Activated CD4-positive, alpha-beta T cell treated with anti-CD3 and anti-CD28 coated beads, Interleukin-2, amount 10 ng/mL, durations not matched to agents 7 days and 5 days (primary cell): ENCODE results near the gene BORCS6. TPM values are rescaled to one million over a fixed set of nuclear protein-coding genes. Genes with fewer than 3 reads are reported as not detected.

ENCODE experiments used
- CTCF ChIA-PET: fragments of 350-600 bp; sonication (Branson Sonifier 250); formaldehyde crosslinking; loops from one replicate; lab custom pipeline; 2021; ENCODE audit warnings: antibody characterized with exemption; lab: Charles Lee
- POLR2A ChIA-PET: fragments of 350-600 bp; sonication (Branson Sonifier 250); formaldehyde crosslinking; loops from one replicate; lab custom pipeline; 2021; ENCODE audit warnings: antibody characterized with exemption; lab: Charles Lee
- DNase-seq: peaks from one replicate; pipeline ENCODE4 v3.0.0-alpha.2; 2020
- H3K27ac Mint-ChIP-seq: one replicate; pipeline ENCODE4 v1.8.0; 2021; ENCODE audit warnings: mild to moderate bottlenecking, moderate library complexity, mixed read lengths
- H3K27me3 Mint-ChIP-seq: one replicate; pipeline ENCODE4 v1.8.0; 2021; ENCODE audit warnings: mixed read lengths
- H3K36me3 Mint-ChIP-seq: one replicate; pipeline ENCODE4 v1.8.0; 2021; ENCODE audit warnings: low read depth, mixed read lengths
- H3K4me1 Mint-ChIP-seq: one replicate; pipeline ENCODE4 v1.8.0; 2021; ENCODE audit warnings: mixed read lengths
- H3K4me3 Mint-ChIP-seq: one replicate; pipeline ENCODE4 v1.8.0; 2021; ENCODE audit warnings: mild to moderate bottlenecking, moderate library complexity, mixed read lengths
- H3K9me3 Mint-ChIP-seq: one replicate; pipeline ENCODE4 v1.8.0; 2021; ENCODE audit warnings: mixed read lengths
- total RNA-seq, 2 experiments: library from RNA; stranded (reverse); gene quantifications; one replicate each; pipeline ENCODE4 v1.2.3, GENCODE V29; 2021

The BORCS6 gene
- total RNA-seq, 2 experiments from 2014 or later: 12.2 to 12.9 TPM

DNA sequence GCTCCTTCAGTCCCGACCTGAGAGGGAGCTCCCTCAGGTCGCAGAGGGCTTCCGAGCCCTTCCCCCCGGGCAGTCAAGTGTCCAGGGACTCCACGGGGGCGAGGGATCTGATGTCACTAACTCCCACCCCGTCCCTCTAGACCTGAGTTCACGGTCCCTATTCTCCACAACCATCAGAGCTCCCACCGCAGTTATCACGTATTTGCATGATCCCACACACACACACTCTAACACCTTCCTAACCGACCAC, 34.1 kb downstream of the BORCS6 start:
- Mint-ChIP-seq H3K36me3 (peaks cover 26% of the 10 kb centered on the region), H3K4me3 (no peak overlapping the region), H3K9me3 (no peaks in the 10 kb centered on the region), H3K27me3 (no peaks in the 10 kb centered on the region), H3K27ac (no peak overlapping the region), H3K4me1 (peaks cover 47% of the 10 kb centered on the region)
- CTCF ChIA-PET: interaction anchor here (0.8 to 6.3 kb wide), 7 partner anchors 9 to 63 kb away, joined by 3 to 68 read pairs (median 5); no protein-coding TSS in a partner anchor
- POLR2A ChIA-PET: interaction anchor here (1.2 to 1.4 kb wide), 2 partner anchors 17 to 67 kb away, joined by 3 to 16 read pairs; no protein-coding TSS in a partner anchor
- no peak for DNase-seq

DNA sequence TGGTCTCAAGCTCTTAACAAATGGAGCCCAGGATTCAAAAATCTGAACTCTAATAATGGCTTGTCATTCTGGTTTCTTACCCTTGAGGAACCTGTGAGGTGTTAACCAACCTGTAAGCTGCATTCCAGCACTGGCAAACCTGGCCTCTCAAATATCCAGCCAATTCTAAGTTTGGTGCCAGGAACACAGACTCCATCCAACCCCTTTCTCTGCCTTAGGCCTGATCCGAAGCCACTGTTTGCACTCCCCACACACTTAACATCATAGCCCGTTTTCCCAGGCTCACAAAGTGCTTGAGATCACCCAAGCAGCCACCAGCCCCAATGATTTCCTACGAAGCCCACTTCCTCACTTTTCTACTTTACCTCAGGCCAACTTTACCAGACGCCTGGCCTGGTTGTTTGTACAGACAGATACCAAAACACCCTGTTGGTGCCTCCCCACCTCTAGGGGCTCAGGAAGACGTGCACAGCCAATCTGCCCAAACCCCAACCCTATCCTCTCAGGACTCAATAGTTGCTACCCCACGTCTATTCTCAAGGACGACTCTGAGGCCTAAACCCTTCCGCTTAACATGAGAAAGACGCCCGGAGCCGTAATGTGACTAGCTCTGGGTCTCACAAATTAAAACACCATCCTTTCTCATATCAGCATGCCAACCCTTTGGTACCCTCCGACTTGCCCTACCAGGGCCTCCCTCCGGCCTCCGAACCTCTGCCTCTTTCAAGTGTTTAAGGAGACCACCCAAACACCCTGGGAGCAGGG, 34.6 kb downstream of the BORCS6 start:
- ChIA-PET CTCF (interaction anchor here (1.3 to 6.3 kb wide), 5 partner anchors 9 to 36 kb away, joined by 3 to 68 read pairs (median 9); no protein-coding TSS in a partner anchor), POLR2A (no interaction called here)
- Mint-ChIP-seq H3K36me3 (peaks cover 21% of the 10 kb centered on the region), H3K4me1 (peaks cover 44% of the 10 kb centered on the region), H3K27me3 (no peaks in the 10 kb centered on the region), H3K27ac (no peak overlapping the region), H3K4me3 (no peak overlapping the region), H3K9me3 (no peaks in the 10 kb centered on the region)
- peak; percentile 22 for DNase-seq

GRCh38 chr17:8154608-8155155, 35.3 kb downstream of the BORCS6 start:
- Mint-ChIP-seq H3K27me3 (no peaks in the 10 kb centered on the region), H3K36me3 (peaks cover 14% of the 10 kb centered on the region), H3K4me3 (no peak overlapping the region), H3K27ac (no peak overlapping the region), H3K9me3 (no peaks in the 10 kb centered on the region), H3K4me1 (peaks cover 42% of the 10 kb centered on the region)
- DNase-seq: no peak
- CTCF ChIA-PET: interaction anchor here (2.3 to 6.3 kb wide), 4 partner anchors 8 to 35 kb away, joined by 7 to 68 read pairs (median 12); no protein-coding TSS in a partner anchor
- POLR2A ChIA-PET: interaction anchor here (0.9 kb wide), 1 partner anchor 18 kb away, joined by 4 read pairs; no protein-coding TSS in a partner anchor

DNA sequence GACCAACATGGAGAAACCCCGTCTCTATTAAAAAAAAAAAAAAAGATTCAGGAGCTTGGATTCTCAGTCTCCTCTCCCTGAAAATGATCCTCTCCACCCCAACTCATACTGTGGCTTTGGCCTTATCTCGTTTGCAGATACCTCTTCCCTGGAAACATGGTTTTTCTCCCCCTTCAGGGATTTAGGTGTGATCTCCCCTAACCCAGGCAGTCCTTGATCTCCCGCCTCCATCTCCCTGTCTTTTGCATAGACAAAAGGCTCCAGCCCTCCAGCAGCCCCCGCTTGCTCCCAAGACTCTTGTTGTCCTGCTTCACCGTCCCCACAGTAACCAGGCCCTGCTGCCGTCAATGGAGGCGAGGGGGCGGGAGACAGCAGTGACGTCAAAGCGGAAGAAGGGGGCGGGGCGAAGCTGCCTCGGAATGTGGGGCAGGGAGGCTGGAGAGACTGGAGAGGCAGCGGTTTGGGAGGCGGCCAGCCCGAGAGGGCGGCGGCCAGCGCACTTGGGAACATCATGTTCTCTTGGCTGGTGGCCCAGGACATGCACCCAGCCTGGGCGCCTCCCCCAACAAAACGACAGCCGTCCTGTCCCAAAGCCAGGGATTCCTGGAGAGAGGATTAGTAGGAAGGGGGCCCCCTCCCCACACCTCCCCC, 35.9 kb downstream of the BORCS6 start:
- no peak overlapping the region for H3K27ac Mint-ChIP-seq

DNA sequence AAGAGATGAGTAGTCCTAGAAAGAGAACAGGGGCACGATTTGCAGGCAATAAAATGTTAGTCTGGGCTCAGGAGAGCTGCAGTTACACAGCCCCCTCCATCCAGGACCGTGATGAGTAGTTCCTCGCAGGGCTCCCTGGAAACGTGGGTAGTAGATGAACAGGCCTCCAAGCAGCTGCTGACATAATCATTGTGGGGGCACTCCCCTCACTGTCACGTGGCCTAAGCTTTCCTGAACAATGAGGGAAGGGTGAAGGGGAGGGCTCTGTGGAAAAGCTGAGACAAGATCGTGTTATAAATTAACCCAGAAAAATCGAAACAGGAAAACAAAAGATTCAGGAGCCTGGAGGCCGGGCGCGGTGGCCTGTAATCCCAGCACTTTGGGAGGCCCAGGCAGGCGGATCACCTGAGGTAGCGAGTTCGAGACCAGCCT, 36.4 kb downstream of the BORCS6 start:
- Mint-ChIP-seq H3K36me3 (peaks cover 7% of the 10 kb centered on the region), H3K27ac (no peak overlapping the region), H3K4me3 (peak overlapping the region; percentile 40), H3K9me3 (no peaks in the 10 kb centered on the region), H3K27me3 (no peaks in the 10 kb centered on the region), H3K4me1 (peaks cover 31% of the 10 kb centered on the region)
- ChIA-PET POLR2A (interaction anchor here (0.6 to 0.9 kb wide), 2 partner anchors 19 to 207 kb away, joined by 3 to 4 read pairs; no protein-coding TSS in a partner anchor), CTCF (interaction anchor here (1.1 to 6.3 kb wide), 4 partner anchors 11 to 465 kb away, joined by 3 to 68 read pairs (median 5); partner anchors contain the start of gene WRAP53)
- no peak for DNase-seq

More for the DNA sequence above, 35.9 kb downstream of the BORCS6 start:
- H3K9me3 Mint-ChIP-seq: no peaks in the 10 kb centered on the region
- ChIA-PET POLR2A (interaction anchor here (0.6 to 0.9 kb wide), 2 partner anchors 19 to 206 kb away, joined by 3 to 4 read pairs; no protein-coding TSS in a partner anchor), CTCF (interaction anchor here (1.1 to 6.3 kb wide), 4 partner anchors 10 to 465 kb away, joined by 3 to 68 read pairs (median 10); partner anchors contain the start of gene WRAP53)
- peaks cover 11% of the 10 kb centered on the region for H3K36me3 Mint-ChIP-seq
- H3K4me1 Mint-ChIP-seq: peaks cover 36% of the 10 kb centered on the region
- H3K27me3 Mint-ChIP-seq: no peaks in the 10 kb centered on the region
- H3K4me3 Mint-ChIP-seq: no peak overlapping the region
- peak; percentile 90 for DNase-seq

GRCh38 chr17:8153031-8153451, 36.9 kb downstream of the BORCS6 start:
- no peaks in the 10 kb centered on the region for H3K27me3 Mint-ChIP-seq
- peaks cover 8% of the 10 kb centered on the region for H3K36me3 Mint-ChIP-seq
- DNase-seq: no peak
- ChIA-PET POLR2A (no interaction called here), CTCF (interaction anchor here (1.1 to 6.3 kb wide), 3 partner anchors 14 to 464 kb away, joined by 3 to 68 read pairs (median 3); partner anchors contain the start of gene WRAP53)
- no peak overlapping the region for H3K27ac Mint-ChIP-seq
- H3K4me3 Mint-ChIP-seq: peak overlapping the region; percentile 84
- peaks cover 27% of the 10 kb centered on the region for H3K4me1 Mint-ChIP-seq
- H3K9me3 Mint-ChIP-seq: no peaks in the 10 kb centered on the region

DNA sequence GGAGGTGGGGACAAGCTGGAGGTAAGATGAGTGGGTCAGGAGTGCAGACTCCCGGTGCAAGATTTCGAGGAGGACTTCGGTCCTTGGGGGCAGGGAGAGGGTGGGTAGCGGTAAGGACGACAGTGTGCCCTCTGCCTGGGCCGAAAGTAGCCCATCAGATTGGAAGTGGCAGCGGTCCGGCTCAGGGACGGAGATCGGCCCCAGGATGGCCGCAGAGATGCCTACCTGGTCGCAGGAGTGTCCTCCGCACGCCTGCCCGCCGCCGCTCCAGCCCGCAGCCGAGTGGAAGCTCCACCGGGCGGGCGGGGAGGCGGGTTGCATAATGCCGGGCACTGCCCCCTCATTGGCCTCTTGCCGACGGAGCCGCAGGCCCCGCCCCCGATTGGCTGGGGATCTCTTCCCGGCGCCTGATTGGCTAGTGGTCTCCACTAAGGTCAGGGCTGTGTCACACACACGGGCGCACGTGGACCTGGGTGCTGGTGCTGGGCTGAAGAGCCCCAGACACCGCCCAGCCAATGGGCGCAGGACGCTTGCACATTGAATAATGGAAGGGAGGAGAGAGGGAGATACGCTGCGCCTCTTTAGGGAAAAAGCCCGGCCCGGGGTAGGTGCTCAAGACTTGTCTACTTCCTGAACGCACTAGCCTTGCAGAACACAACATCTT, 37.7 kb downstream of the BORCS6 start, which contains the start of gene PER1:
Gene PER1, minus strand, starts transcription at position 293 of the 664 bp plus-strand sequence. CDS start 1,698 bp downstream, outside the sequence.
- DNase-seq: peak; percentile 86
- no peak within 1 kb of the TSS for H3K27ac Mint-ChIP-seq
- ChIA-PET POLR2A (no interaction called here), CTCF (interaction anchor here (1.0 to 6.7 kb wide), 3 partner anchors 13 to 232 kb away, joined by 3 to 54 read pairs (median 3); no protein-coding TSS in a partner anchor)
- peak within 1 kb of the TSS; percentile 84 for H3K4me3 Mint-ChIP-seq
- H3K27me3 Mint-ChIP-seq: no peaks in the 10 kb centered on the region
- H3K4me1 Mint-ChIP-seq: peaks cover 27% of the 10 kb centered on the region
- H3K9me3 Mint-ChIP-seq: no peaks in the 10 kb centered on the region
- H3K36me3 Mint-ChIP-seq: peaks cover 11% of the 10 kb centered on the region

DNA sequence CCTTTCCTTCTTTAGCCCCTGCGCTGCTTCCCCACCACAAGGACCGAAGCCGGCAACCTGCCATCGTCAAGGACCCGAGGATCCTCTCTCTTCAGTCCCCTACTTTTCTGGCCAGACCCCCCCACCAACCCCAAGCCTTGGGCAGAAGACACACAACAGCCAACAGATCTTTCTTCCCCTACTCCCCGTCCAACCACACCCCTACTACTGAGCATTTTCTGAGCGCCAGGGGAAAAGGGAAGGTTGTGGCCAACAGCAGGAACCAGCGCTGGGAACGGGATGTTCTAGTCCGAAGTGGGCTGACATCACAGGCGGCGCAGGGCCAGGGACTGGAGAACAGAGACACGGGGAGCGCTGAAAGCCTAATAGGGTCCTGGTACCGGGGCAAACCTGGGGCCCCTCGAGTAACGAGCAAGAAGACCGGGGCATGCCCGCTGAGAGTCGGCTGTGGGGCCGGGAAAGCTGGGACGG, 38.3 kb downstream of the BORCS6 start:
- DNase-seq: peak; percentile 43
- POLR2A ChIA-PET: interaction anchor here (0.5 kb wide), 1 partner anchor 12 kb away, joined by 3 read pairs; no protein-coding TSS in a partner anchor
- Mint-ChIP-seq H3K27me3 (no peaks in the 10 kb centered on the region), H3K9me3 (no peaks in the 10 kb centered on the region), H3K4me1 (peaks cover 27% of the 10 kb centered on the region), H3K36me3 (peaks cover 15% of the 10 kb centered on the region), H3K4me3 (peak overlapping the region; percentile 84), H3K27ac (no peak overlapping the region)
- CTCF ChIA-PET: interaction anchor here (1.0 to 6.7 kb wide), 3 partner anchors 12 to 38 kb away, joined by 3 to 54 read pairs (median 5); partner anchors contain the start of gene BORCS6

DNA sequence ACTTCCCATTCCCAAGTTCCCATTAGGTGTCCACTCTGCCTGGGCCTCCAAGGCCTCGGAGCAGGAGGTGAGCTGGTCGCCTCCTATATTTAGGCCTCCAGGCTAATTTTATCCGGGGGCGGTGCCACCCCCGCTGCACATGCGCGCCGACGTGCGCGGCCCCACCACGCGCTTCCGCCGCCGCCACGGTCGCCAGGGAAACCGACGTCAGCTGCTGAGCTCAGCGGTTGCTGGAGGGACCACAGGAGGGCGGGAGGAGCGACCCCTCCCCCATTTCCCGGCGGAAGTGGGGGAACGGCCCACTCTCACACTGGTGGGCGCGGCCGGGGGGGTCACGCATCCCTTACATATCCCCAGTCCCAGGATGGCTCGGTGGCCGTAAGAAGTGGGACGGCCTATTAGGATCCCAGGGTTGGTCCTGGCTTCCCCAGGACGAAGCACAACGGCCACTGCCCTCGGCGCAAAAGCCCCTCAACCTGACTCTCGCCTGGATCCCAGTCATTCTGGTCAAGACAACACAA, 38.8 kb downstream of the BORCS6 start:
- Mint-ChIP-seq H3K4me3 (peak overlapping the region; percentile 84), H3K27ac (no peak overlapping the region), H3K4me1 (peaks cover 27% of the 10 kb centered on the region), H3K27me3 (no peaks in the 10 kb centered on the region), H3K36me3 (peaks cover 19% of the 10 kb centered on the region), H3K9me3 (no peaks in the 10 kb centered on the region)
- peak; percentile 92 for DNase-seq
- CTCF ChIA-PET: interaction anchor here (0.6 to 6.7 kb wide), 4 partner anchors 12 to 76 kb away, joined by 3 to 54 read pairs (median 4); partner anchors contain the start of gene BORCS6
- POLR2A ChIA-PET: interaction anchor here (0.5 kb wide), 1 partner anchor 12 kb away, joined by 3 read pairs; no protein-coding TSS in a partner anchor

DNA sequence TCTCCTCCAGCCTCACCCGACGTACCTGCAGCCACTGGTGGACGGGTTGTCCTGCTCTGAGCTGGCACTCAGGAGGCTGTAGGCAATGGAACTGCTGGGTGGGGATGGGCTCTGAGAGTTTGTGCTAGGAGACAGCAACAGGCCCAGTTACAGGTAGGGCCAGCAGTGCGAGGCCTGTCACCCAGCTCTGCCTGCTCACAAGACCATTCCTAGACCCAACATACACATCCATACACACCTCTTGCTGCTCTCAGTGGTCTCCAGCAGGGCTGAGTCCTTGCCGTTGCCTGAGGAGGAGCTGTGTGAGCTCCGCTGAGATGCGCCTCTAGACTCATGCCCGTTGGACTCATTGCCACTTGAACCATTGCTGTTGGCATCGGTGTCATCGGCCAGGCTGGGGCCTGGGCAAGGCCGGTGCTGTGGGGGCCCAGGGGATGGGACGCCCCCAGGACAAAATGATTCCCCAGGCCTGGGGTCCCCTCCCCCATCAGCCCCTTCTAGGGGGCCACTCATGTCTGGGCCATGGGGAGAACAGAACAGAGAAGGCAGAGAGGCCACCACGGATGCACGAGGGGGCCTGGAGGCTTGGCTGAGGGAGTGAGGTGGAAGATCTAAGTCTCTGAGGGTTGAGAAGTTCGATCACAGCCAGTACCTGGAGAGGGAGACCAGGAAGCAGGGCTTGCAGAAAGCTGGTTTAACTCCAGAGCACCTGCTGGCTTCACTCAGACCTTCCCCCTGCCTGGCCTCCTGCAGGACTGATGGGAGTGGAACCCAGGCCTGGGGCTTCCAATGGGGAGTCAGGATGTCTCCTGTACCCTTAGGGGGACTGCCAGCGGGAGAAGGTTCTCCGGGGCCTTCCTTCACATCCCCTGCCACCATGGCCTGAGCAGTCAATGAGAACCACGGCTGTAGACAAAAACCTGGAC, 39.5 kb downstream of the BORCS6 start:
- Mint-ChIP-seq H3K36me3 (peaks cover 25% of the 10 kb centered on the region), H3K4me3 (peak overlapping the region; percentile 84), H3K9me3 (no peaks in the 10 kb centered on the region), H3K27ac (no peak overlapping the region), H3K4me1 (peaks cover 27% of the 10 kb centered on the region), H3K27me3 (no peaks in the 10 kb centered on the region)
- no peak for DNase-seq
- POLR2A ChIA-PET: no interaction called here
- CTCF ChIA-PET: interaction anchor here (0.6 to 6.7 kb wide), 5 partner anchors 11 to 77 kb away, joined by 3 to 54 read pairs (median 4); partner anchors contain the start of gene BORCS6
